HFFc6 (cell line): ENCODE results near the gene INSL3. TPM values are rescaled to one million over a fixed set of nuclear protein-coding genes. Genes with fewer than 3 reads are reported as not detected.

Experiments
- DNase-seq: peaks from one replicate; pipeline ENCODE4 v3.0.0-alpha.2; 2018
- H3K27ac Mint-ChIP-seq: 2 replicates; pipeline ENCODE4 v1.8.0; 2020; ENCODE audit warnings: mild to moderate bottlenecking, mixed read lengths
- H3K27me3 Mint-ChIP-seq: 2 replicates; pipeline ENCODE4 v1.8.0; 2021; ENCODE audit warnings: mild to moderate bottlenecking, moderate library complexity, mixed read lengths; ENCODE audit not compliant: insufficient read depth
- H3K36me3 Mint-ChIP-seq: 2 replicates; pipeline ENCODE4 v1.8.0; 2021; ENCODE audit warnings: low read depth, mixed read lengths
- H3K4me1 Mint-ChIP-seq: 2 replicates; pipeline ENCODE4 v1.8.0; 2020; ENCODE audit warnings: low read depth, mixed read lengths
- H3K4me3 Mint-ChIP-seq: 2 replicates; pipeline ENCODE4 v1.8.0; 2020; ENCODE audit warnings: mild to moderate bottlenecking, moderate library complexity, mixed read lengths
- H3K9me3 Mint-ChIP-seq: 2 replicates; pipeline ENCODE4 v1.8.0; 2020; ENCODE audit warnings: mild to moderate bottlenecking, mixed read lengths
- total RNA-seq, 6 experiments: library from RNA; stranded (reverse); fragmentation: NEBNext Ultra II Directional; extraction: Animal tissue kit (Norgen Biotek cat#: 25700); gene quantifications; 2 replicates in 1 of 6; 3 replicates in 5 of 6; pipeline ENCODE4 v1.2.3, GENCODE V29; 2021
- TF ChIP-seq, protein P1 (sequence below): fragments of 200-600 bp; sonication (generic); IDR thresholded peaks from 2 replicates; pipeline ENCODE4 v1.5.0; 2021; ENCODE audit warnings: antibody characterized with exemption, mild to moderate bottlenecking

The INSL3 gene
- total RNA-seq, 6 experiments from 2014 or later, result not detected

DNA sequence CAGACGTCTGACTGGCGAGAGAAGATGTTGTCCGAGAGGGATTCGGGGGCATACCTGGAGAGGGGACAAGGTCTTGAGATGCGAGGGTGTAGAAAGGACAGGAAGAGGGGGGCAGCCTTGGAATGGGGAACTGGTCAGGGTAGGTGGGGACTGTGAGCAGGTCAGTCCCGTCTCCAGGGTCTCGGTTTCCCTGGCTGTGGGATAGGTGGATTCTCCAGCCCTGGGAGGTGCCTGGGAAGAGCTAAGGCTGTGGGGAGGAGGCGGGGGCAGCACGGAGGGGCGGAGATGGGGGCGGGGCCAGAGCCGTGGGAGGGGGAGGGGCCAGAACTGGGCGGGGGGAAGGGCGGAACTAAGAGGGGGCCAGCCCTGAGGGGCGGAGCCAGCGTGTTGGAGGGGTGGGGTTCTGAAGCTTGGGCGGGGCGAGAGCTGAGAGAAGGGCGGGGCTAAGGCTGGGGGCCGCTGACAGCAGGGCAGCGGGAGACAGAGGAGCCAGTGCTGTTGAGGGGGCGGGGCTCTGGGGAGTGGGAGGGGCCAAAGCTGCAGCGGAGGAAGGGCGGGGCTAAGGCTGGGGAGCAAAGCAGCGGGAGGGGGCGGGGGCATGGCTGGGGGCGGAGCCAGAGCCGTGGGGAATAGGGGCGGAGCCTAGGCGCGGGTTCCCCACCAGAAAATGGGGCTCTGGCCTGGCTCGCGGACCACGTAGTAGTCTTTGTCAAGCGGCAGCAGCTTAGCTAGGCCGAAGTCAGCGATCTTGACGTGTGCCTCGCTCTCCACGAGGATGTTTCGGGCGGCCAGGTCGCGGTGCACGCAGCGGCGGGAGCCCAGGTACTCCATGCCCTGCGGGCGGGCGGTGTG, 9.5 kb upstream of the INSL3 start:
- DNase-seq, result peak; percentile 5
- Mint-ChIP-seq H3K27me3 (peaks cover 12% of the 10 kb centered on the region), H3K36me3 (no peaks in the 10 kb centered on the region), H3K27ac (no peak overlapping the region), H3K4me3 (no peak overlapping the region), H3K4me1 (no peaks in the 10 kb centered on the region), H3K9me3 (no peaks in the 10 kb centered on the region)
- TF ChIP-seq, protein P1, sequence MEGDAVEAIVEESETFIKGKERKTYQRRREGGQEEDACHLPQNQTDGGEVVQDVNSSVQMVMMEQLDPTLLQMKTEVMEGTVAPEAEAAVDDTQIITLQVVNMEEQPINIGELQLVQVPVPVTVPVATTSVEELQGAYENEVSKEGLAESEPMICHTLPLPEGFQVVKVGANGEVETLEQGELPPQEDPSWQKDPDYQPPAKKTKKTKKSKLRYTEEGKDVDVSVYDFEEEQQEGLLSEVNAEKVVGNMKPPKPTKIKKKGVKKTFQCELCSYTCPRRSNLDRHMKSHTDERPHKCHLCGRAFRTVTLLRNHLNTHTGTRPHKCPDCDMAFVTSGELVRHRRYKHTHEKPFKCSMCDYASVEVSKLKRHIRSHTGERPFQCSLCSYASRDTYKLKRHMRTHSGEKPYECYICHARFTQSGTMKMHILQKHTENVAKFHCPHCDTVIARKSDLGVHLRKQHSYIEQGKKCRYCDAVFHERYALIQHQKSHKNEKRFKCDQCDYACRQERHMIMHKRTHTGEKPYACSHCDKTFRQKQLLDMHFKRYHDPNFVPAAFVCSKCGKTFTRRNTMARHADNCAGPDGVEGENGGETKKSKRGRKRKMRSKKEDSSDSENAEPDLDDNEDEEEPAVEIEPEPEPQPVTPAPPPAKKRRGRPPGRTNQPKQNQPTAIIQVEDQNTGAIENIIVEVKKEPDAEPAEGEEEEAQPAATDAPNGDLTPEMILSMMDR, result no peak

DNA sequence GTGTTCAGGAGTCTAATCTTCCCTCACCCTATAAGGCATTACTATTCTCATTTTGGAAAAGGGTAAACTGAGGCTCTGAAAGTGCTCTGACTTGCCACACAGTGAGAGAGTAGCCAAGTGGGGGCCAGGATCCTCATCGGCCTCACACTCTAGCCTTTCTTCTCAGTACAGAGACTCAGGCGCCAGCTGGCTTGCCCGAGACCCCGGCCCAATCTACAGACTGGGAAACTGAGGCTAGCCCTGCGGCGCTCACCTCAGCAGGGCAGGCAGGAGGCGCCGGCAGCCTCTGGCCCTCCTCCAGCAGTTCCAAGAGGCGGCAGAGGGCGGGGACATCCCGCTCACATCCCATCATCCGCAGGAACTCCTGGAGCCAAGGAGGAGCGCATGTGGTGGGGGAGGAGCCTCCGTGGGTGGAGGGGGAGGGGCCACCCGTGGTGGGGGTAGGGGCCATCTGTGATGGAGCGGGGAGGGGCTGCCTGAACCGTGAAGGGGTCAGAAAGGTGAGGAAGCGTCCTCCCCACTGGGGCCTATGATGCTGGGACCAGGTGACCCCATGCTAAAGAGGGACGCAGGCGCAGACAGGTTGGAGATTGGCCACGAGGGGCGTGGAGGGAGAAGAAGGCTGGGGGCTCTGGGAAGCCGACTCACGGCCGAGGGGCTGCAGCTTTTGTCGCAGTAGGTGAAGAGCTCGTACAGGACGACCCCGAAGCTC, 8.7 kb upstream of the INSL3 start:
- Mint-ChIP-seq H3K36me3 (no peaks in the 10 kb centered on the region), H3K27me3 (peaks cover 15% of the 10 kb centered on the region), H3K4me3 (no peak overlapping the region), H3K27ac (no peak overlapping the region), H3K9me3 (no peaks in the 10 kb centered on the region), H3K4me1 (no peaks in the 10 kb centered on the region)
- TF ChIP-seq, protein P1, result no peak
- no peak for DNase-seq

DNA sequence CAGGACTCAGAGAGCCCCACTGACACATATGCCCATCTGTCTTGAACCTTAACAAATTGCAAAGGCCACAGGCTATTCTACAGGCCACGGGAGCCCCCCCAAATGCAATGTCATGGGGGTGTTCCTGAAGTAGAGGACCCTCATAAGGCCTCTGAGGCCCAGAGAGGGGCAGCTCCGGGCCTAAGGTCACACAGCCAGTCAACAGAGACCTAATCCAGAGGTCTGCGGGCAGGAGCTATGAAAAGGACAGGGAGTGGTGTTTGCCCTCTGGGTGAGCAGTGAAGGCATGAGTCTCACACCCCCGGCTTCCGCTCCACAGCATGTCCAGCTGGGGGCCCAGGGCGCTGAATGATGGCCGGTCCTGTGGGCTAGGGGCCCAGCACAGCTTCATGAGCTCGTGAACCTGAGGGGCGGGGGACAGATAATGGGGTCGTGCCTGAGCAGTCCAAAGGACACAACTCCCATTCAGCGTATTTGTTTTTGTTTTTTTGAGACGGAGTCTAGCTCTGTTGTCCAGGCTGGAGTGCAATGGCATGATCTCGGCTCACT, 5.3 kb upstream of the INSL3 start:
- no peak overlapping the region for H3K27ac Mint-ChIP-seq
- H3K27me3 Mint-ChIP-seq, result peaks cover 27% of the 10 kb centered on the region
- no peak for DNase-seq
- H3K4me1 Mint-ChIP-seq, result no peaks in the 10 kb centered on the region
- no peaks in the 10 kb centered on the region for H3K36me3 Mint-ChIP-seq
- TF ChIP-seq, protein P1, result no peak
- no peak overlapping the region for H3K4me3 Mint-ChIP-seq
- H3K9me3 Mint-ChIP-seq, result no peaks in the 10 kb centered on the region

DNA sequence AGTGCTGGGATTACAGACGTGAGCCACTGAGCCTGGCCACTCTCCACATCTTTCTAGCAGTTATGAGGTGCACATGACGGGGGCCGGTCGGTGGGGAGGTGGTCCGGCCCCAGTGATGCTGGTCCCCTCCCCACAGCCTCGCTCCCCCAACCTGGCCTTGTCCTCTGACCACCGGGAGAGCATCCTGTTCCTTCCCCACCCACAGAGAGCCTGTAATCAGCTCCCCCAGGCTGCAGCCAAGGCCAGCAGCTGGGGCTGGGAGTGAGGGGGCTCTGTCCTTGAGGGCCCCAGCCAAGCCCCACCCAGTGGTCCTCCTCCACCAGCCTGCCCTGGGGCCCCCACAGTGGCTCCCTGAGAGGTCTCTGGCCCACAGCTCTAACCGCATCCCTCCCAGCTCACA, 3.0 kb upstream of the INSL3 start:
- no peak for DNase-seq
- no peak overlapping the region for H3K27ac Mint-ChIP-seq
- peaks cover 28% of the 10 kb centered on the region for H3K27me3 Mint-ChIP-seq
- no peak overlapping the region for H3K4me3 Mint-ChIP-seq
- H3K36me3 Mint-ChIP-seq, result no peaks in the 10 kb centered on the region
- no peaks in the 10 kb centered on the region for H3K9me3 Mint-ChIP-seq
- TF ChIP-seq, protein P1, result no peak
- H3K4me1 Mint-ChIP-seq, result no peaks in the 10 kb centered on the region

DNA sequence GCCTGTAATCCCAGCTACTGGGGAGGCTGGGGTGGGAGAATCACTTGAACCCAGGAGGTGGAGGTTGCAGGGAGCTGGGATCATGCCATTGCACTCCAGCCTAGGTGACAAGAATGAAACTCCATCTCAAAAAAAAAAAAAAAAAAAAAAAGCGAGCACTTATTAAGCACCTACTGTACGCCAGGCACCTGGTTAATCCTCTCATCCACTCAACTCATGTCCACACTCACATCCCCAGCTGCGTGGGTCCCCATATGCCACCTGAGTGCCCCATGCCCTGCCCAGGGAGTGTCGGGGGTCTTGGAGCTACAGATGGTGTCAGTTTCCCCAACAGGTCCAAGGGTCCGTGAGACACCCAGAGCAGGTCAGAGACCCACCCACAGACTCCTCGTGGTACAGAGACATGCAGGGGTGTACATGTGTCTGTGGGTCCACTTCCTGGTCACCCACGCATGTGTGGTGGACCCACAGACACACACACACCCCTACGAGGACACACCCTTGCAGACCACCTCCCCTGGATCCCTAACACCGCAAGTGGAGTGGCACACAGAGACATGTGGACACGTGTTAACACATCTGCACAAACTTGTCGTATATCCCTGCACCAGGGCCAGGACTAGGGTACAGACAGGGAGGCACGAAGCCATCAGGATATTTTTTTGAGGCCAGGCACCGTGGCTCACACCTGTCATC, 3.5 kb downstream of the INSL3 start:
- TF ChIP-seq, protein P1, result no peak
- Mint-ChIP-seq H3K4me1 (no peaks in the 10 kb centered on the region), H3K36me3 (no peaks in the 10 kb centered on the region), H3K9me3 (peaks cover 3% of the 10 kb centered on the region; the same call in 1 of the 2 replicates), H3K27me3 (peaks cover 21% of the 10 kb centered on the region; the same call in 1 of the 2 replicates), H3K27ac (no peak overlapping the region), H3K4me3 (no peak overlapping the region)
- DNase-seq, result no peak
